SK-N-MC (cell line): ENCODE measurements around the gene CAVIN1.

Experiments
- EZH2 ChIP-seq: fragments of 200-600 bp; sonication (generic); IDR thresholded peaks from one replicate; pipeline ENCODE4 v1.6.1; 2017; ENCODE audit warnings: antibody characterized with exemption
- POLR2AphosphoS5 ChIP-seq: IDR thresholded peaks from 2 replicates; pipeline ENCODE4 v1.6.1; 2012; ENCODE audit warnings: mild to moderate bottlenecking, low read depth, low read length, borderline replicate concordance

- TF ChIP-seq EZH2 (no peak), POLR2AphosphoS5 (no peak)
Measured at GRCh38 chr17:42429726-42430447, 6.8 kb upstream of the CAVIN1 start.
